ENCODE results near the gene COL6A1. TPM values are rescaled to one million over a fixed set of nuclear protein-coding genes. Genes with fewer than 3 reads are reported as not detected.

Gene COL6A1
- total RNA-seq, 1 donor from 2014 or later: 41.0 TPM

DNA sequence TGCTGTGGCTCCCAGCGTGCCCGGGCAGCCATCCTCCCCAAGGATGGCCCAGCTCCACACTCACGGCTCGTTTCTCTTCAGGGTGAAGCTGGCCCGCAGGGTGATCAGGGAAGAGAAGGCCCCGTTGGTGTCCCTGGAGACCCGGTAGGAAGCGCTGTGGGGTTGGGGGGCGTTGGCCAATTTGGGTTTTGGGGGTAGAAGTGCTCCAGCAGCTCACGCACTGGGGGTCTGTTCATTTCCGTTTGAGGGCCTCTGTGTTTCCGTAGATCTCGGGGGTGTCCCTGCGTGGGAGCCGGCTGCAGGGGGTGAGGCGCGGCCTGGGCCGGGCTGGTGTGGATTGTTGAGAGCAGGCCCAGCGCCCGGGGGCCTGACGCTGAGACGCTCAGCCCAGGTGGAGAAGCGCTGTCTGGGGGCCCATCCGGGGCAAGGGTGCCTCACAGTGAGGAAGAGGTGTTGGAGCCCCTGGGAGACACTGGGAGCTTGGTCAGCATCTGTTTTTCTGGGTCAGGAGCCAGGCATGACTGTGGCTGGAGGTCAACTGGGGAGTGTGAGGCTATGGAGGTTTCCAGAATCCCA is 12.6 kb downstream of the COL6A1 start:
- no peak for DNase-seq

DNA sequence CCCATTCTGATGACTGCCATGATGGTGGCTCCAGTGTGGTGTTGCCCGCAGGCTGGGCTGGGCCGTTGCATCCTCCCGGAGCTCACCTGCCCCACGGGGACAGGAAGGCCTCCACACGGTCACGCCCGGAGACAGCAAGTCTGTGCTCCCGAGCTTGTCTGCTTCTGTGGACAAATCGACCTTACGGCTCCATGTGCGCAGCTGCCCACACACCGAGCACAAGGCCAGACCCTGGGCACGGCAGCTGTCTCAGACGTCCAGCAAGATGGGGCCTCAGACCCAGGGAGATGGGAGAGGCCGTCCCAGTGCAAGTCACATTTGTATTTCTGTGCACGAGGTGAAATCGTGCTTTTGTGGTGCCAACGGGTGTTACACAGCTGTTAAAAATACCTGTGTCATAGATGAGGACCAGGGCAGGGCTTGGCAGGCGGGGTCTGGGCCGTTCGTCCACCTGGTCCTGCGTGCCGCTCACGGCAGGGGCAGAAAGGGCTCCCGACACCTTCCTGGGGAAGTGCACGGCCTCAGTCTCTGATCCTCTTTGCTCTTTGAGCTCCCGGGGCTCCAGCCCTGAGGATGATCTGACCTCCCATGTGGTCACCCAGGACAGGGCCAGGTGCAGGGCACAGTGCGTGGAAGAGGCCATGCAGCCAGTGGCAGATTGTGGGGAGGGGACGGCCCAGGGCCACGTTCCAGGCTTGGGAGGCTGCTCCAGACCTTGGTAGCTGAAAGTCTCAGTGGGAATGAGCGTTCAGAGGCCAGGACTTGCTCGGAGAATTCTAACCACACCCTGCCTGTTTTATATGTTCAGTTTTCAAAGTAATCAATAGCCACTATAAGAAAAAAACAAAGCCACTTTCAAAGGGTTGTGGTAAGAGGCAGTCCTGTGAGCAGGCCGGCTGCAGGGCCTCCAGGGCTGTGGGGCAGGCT is 13.5 kb downstream of the COL6A1 start:
- DNase-seq: no peak

DNA sequence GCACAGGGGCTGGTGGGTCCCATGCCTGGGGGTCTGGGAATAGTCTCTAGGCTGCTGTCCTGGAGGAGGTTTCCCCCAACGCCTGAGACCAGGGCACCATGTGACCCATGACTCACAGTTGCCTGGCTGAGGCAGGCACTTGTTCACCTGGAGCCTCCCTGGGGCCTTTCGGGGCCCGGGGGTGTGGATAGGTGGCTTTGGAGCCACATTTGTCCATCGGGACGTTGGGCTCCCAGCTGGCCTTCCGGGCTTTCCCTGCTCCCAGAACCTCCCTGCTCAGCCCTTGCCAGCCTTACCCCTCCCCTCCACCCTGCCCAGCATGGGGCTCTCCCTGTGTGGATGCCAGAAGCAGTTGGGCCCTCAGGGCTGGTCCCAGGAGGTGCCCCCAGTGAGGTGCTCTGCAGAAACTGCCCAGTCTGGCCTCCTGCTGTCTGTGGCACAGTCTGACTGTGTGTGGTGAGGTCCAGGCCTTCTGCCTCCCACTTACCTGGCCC is 14.2 kb downstream of the COL6A1 start:
- DNase-seq: no peak

DNA sequence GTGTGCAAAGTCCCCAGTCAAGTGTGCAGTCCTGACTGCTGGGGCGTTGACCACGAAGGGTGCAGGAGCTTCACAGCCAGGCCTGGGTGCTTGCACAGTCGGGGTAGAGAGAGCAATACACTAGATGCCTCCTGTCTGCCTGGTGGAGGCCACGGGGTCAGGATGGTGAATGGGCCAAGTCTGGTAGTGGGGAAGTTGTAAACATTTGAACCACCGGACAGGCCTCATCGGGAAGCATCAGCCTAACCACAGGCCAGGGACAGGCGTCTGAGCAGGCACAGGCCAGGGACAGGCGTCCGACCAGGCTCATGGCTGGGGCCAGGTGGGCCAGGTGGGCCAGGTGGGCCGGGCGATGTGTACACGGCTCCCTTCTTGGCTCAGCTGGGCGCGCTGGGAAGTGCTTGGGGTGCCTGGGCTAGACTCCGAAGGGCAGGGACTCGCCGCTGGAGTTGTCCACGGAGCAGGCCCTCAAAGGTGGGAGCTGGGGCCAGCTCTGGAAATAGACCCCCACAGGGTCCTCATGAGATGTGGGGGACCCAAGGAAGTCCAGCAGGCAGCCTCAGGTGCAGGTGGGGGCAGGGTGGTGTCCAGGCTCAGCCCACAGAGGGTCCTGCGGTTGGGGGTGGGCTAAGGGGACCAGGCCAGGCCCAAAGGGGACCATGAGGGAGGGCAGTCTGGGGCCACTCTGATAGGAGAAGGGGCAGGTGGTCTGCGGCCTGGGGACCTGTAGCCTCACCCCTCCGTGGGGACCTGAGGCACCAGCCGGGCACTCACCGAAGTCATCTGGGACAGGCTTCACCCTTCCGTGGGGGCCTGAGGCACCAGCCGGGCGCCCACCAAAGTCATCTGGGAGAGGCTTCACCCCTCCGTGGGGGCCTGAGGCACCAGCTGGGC is 15.0 kb downstream of the COL6A1 start:
- no peak for DNase-seq

DNA sequence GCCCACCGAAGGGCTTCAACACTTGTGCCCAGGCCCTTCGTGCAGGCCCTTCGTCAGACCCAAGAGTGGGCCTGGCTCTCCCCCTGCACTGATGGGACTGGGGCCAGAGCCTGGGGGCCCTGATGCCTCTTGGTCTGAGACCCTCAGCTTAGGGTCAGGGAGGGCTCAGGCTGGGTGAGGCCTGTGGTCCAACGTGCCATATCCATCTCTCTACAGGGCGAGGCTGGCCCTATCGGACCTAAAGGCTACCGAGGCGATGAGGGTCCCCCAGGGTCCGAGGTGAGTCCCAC is 15.6 kb downstream of the COL6A1 start:
- DNase-seq: no peak

DNA sequence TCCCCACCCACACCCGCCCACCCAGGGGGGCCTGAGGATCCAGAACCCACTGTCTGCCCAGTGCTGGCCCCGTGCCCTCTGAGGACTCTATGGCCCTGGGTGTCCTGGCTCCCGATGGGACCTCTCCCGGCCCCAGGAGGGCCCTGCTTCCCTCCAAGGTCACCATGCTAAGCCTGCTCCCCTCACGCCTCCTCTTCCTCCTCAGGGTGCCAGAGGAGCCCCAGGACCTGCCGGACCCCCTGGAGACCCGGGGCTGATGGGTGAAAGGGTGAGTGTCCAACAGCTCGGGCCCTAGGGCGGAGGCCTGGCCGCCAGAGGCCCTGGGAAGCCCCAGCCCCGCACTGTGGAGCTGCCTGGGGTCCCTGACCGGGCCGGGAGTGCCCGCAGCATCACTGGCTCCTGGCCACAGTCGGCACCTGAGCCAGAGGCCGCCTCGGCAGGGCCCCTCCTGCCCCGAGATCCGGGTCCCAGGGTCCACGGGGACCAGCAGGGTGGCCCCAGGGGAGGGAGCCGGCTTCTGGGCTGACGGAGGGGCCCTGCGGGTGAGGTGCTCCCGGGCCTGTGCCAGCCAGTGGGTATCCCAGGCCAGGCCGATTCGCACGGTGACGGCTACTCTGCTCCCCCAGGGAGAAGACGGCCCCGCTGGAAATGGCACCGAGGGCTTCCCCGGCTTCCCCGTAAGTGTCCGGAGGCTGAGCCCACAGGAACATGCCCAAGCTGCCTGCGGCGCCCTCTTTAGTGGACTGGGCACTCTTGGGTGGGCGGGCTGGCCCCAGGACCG is 16.1 kb downstream of the COL6A1 start:
- DNase-seq: no peak

DNA sequence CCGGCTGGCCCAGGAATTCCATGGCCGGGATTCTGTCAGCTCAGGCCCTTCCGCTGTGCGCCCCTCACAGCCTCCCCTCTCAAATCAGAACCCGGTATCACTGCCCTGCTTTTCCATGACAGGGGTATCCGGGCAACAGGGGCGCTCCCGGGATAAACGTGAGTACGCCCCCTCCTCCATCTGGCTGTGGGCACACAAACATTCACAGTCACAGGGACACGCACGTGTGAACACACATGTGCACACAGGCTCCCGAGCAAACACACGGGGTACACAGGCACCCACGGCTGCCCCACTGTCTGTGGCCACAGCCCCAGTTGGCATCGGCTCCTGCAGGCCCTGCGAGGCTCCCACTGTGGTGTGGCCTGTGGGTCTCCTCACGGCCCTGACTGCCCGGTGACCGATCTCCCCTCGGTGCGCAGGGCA is 16.7 kb downstream of the COL6A1 start:
- no peak for DNase-seq

DNA sequence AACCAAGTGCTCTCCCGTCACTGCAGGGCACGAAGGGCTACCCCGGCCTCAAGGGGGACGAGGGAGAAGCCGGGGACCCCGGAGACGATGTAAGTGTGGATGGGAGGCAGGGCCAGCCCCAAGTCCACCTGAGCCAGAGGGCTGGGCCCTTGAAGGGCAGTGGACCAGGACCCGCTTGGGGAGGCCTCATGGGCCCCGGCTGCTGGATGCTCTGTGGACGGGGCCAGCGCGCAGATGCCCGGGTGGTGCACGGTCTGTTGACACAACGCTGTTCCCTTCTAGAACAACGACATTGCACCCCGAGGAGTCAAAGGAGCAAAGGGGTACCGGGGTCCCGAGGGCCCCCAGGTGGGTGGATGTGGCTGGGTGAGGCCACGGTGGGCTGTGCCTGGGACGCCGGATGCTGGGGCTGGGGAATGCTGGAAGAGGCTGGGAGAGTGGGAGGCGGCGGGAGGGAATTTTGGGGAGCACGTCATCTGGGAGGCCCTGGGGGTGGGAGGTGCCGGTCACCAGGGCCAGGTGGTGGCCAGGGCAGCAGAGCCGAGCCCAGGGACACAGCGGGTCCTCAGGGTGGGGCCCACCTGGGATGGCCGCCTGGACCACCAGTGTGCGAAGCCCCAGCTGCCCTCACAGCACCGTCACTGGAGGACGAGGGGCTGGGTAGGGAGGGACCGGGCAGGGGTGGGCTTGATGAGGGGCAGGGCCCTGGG is 17.5 kb downstream of the COL6A1 start:
- no peak for DNase-seq

DNA sequence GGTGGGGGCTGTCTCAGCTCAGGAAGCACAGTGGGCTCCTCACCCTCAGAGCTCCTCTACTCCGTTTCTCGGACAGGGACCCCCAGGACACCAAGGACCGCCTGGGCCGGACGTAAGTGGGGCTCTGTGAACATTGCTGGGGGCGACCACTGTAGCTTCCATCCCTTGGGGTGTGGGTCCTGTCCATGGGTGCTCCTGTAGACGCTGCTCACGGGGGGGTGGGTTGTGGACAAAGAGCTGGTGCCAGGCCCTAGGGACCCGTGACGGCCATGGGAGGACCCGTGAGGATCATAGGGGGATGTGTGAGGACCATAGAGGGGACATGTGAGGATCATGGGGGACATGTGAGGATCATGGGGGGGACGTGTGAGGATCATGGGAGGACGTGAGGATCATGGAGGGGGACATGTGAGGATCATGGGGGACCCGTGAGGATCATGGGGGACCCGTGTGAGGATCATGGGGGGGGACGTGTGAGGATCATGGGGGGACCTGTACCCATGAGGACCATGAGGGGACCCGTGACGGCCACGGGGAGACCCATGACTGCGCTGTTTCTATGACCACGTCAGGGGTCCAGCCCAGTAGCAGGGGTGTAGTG is 18.1 kb downstream of the COL6A1 start:
- no peak for DNase-seq

DNA sequence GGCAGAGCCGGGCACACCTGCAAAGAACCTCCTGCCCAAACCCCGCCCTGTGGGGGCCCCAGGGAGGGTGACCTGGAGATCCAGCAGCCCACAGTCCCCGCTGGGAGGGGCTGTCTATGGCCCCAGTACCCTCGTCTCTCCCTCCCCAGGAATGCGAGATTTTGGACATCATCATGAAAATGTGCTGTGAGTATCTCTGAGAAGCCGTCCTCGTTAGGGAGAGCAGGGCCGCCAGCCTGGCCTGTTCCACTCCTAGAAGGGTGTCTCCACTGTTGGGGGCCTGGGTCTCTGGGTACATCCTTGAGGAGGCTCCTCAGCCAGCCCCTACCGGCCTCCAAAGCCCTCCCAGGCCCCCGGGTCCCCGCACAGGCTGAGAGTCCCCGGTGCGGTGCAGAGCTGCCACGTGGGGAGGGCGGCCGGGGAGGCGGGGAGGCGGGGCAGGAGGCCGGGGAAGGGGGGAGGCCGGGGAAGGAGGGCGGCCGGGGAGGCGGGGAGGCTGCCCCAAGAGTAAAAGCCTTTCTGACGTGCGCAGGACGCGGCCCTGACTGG is 18.7 kb downstream of the COL6A1 start:
- DNase-seq: no peak

DNA sequence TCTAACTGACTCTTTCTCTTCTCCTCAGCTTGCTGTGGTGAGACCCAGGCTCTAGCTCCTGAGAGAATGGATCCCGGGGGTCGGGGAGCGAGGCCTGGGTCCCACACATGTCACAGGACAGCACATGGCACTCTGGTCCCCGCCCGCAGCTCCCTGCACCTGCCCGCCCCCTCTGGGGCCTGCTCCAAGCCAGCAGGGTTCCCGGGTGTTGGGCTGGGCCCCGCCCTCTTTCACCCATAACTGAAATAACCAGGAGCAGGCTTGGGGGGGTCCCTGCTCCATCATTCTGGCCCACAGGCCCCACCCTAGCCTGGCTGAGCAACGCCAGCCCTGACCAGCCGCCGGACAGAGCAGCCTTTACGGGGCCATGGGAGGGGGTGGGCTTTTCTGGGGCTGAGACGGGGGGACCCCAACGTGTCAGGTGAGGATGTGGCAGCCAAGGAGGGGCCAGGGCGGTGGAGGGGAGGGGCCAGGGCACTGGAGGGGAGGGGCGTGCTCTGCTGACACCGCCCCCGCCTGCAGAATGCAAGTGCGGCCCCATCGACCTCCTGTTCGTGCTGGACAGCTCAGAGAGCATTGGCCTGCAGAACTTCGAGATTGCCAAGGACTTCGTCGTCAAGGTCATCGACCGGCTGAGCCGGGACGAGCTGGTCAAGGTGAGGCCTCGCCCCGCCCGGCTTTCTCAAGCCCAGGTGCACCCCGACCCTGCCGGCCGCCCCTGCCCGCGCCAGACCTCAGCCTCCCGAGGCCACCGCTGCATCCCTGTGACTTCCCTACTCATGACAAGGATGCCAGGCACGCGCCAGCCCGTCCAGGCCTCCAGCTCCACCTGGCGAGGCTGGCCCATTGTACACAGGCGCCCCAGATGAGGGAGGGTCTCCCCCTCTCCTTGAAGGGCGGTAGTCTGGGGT is 19.4 kb downstream of the COL6A1 start:
- DNase-seq: no peak

DNA sequence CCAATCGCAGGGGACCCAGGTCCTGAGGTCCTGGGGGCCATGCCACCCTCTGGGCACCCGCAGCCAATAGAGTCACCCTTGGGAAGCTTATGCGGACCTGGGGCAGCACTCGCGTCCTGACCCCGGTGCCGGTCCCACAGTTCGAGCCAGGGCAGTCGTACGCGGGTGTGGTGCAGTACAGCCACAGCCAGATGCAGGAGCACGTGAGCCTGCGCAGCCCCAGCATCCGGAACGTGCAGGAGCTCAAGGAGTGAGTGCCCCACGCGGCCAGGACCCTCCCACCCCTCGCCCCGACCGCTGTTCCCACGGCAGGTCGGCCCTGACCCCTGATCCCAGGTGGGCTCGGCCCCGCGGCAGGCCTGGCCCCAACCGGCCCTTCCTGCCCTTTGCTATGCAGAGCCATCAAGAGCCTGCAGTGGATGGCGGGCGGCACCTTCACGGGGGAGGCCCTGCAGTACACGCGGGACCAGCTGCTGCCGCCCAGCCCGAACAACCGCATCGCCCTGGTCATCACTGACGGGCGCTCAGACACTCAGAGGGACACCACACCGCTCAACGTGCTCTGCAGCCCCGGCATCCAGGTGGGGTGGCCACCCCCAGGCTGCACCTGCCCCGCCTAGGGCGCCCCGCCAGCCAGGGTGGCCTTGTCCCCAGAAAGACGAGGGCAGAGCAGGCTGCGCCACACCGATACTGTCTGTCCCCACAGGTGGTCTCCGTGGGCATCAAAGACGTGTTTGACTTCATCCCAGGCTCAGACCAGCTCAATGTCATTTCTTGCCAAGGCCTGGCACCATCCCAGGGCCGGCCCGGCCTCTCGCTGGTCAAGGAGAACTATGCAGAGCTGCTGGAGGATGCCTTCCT is 20.5 kb downstream of the COL6A1 start:
- no peak for DNase-seq

DNA sequence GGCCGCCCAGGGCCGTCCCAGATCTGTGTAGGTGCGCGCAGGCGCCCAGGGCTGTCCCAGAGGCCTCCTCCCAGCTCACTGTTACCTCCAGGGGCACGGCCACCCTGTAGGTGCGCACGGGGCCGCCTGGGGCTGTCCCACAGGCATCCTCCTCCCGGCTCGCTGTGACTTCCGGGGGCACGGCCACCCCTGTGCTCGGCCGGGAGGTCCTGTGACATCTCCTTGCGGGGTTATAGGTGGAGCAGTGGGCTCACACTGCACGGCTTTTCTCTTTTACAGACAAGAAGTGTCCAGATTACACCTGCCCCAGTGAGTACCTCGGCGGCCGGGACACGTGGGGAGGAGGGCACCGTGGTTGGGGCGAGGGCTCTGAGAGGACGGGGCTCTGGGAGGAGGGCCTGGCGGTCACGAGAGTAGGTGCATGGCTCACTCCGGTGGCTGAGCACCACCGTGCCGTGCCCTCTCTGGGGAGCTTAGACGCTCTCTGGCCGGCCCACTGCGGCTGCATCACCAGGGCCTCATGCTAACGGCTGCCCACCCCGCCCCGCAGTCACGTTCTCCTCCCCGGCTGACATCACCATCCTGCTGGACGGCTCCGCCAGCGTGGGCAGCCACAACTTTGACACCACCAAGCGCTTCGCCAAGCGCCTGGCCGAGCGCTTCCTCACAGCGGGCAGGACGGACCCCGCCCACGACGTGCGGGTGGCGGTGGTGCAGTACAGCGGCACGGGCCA is 21.4 kb downstream of the COL6A1 start:
- DNase-seq: no peak

DNA sequence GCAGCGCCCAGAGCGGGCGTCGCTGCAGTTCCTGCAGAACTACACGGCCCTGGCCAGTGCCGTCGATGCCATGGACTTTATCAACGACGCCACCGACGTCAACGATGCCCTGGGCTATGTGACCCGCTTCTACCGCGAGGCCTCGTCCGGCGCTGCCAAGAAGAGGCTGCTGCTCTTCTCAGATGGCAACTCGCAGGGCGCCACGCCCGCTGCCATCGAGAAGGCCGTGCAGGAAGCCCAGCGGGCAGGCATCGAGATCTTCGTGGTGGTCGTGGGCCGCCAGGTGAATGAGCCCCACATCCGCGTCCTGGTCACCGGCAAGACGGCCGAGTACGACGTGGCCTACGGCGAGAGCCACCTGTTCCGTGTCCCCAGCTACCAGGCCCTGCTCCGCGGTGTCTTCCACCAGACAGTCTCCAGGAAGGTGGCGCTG is 22.0 kb downstream of the COL6A1 start:
- DNase-seq: no peak

DNA sequence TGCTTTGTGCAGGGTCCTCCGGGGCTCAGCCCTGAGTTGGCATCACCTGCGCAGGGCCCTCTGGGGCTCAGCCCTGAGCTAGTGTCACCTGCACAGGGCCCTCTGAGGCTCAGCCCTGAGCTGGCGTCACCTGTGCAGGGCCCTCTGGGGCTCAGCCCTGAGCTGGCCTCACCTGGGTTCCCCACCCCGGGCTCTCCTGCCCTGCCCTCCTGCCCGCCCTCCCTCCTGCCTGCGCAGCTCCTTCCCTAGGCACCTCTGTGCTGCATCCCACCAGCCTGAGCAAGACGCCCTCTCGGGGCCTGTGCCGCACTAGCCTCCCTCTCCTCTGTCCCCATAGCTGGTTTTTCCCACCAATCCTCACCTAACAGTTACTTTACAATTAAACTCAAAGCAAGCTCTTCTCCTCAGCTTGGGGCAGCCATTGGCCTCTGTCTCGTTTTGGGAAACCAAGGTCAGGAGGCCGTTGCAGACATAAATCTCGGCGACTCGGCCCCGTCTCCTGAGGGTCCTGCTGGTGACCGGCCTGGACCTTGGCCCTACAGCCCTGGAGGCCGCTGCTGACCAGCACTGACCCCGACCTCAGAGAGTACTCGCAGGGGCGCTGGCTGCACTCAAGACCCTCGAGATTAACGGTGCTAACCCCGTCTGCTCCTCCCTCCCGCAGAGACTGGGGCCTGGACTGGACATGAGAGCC is 22.7 kb downstream of the COL6A1 start:
- DNase-seq: no peak

DNA sequence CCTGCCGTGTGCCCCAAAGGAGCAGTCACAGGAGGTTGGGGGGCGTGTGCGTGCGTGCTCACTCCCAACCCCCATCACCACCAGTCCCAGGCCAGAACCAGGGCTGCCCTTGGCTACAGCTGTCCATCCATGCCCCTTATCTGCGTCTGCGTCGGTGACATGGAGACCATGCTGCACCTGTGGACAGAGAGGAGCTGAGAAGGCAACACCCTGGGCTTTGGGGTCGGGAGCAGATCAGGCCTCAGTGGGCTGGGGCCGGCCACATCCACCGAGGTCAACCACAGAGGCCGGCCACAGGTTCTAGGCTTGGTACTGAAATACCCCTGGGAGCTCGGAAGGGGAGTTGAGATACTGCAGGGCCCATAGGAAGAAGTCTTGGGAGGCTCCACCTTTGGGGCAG is 23.5 kb downstream of the COL6A1 start:
- no peak for DNase-seq

DNA sequence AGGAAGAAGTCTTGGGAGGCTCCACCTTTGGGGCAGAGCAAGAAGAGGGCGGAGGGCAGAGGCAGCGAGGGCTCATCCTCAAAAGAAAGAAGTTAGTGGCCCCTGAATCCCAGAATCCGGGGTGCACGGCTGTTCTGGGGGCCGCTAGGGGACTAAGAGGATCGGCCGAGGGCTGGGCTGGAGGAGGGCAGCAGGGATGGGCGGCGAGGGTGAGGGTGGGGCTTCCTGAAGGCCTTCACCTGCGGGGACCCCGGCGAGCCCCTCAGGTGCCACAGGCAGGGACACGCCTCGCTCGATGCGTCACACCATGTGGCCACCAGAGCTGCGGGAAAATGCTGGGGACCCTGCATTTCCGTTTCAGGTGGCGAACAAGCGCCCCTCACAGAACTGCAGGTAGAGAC is 23.9 kb downstream of the COL6A1 start:
- DNase-seq: no peak

Data from occipital lobe (tissue), 2 donors.